ENCODE results near the gene CBX8. TPM values are rescaled to one million over a fixed set of nuclear protein-coding genes. Genes with fewer than 3 reads are reported as not detected.

CBX8 gene
- total RNA-seq, 1 donor from 2014 or later: 2.0 TPM

DNA sequence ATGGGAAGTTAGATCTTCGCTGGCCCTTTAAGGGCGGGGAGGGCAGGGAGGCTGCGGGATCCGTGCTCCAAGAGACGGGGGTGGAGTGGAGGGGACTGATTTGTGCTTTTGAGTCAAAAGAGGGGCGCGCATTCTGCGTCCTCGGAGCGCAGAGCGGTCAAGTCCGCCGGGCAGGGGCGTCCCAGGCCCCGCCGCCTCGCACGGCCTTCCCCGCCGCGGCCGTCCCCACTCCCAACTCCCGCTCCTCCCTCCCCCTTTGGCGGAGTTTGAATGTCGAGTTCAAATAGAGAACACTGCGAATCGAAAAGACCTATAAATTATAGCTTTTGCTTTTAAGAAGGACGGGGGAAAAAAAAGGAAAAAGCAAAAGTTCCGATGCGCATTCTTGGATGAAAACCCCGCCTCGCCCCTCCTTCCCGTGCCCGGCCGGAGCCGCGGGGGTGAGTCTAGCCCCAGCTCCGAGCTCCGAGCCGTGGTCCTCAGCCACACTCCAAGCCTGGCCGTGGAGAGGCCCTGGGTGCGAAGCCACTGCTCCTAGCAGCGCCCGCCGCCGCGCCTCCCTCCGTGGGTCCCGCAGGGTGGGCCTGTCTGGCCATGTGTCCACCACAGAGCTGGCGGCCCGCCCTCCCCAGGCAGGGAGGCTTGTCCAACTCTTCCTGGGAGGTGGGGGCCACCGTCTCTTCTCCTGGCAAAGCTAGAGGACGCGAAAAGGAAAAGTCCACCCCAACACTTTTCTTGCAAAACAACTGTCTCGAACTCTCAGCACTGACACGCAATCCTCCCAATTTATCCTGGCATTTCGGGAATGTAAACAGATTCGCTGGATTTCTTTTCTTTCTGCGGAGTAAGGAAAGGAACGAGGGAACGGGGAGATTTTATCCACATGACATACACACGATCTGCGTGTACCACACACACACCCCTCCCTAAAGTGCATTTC lies 3.6 kb downstream of the CBX8 start:
- DNase-seq (ENCODE audit: low read depth in 2 of 2): peak in 1 of 2 donors; percentile 30

GRCh38 chr17:79792341-79792871 lies 4.5 kb downstream of the CBX8 start:
- no peak for DNase-seq (ENCODE audit: low read depth in 2 of 2)

DNA sequence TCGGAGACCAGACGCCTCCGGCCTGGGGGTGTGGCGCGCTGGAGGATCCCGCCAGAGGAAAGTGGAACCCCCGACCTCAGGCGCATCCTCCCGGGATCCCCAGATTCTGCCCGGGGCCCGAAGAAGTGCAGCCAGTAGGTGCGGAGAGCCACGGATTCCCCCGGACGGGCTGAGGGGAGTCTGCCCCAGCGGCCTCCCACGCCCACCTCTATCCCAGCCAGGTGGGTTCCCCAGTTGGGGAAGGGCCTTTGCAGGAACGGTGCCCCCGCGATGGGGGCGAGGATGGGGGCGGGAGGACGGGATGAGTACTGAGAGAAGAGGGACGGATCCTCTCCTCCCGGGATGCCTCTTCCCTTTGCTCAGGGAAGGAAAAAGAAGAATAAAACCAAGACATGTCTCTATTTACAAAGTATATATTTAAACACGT lies 5.1 kb downstream of the CBX8 start:
- DNase-seq (ENCODE audit: low read depth in 2 of 2): no peak

GRCh38 chr17:79790805-79791734 lies 5.8 kb downstream of the CBX8 start:
- no peak for DNase-seq (ENCODE audit: low read depth in 2 of 2)

DNA sequence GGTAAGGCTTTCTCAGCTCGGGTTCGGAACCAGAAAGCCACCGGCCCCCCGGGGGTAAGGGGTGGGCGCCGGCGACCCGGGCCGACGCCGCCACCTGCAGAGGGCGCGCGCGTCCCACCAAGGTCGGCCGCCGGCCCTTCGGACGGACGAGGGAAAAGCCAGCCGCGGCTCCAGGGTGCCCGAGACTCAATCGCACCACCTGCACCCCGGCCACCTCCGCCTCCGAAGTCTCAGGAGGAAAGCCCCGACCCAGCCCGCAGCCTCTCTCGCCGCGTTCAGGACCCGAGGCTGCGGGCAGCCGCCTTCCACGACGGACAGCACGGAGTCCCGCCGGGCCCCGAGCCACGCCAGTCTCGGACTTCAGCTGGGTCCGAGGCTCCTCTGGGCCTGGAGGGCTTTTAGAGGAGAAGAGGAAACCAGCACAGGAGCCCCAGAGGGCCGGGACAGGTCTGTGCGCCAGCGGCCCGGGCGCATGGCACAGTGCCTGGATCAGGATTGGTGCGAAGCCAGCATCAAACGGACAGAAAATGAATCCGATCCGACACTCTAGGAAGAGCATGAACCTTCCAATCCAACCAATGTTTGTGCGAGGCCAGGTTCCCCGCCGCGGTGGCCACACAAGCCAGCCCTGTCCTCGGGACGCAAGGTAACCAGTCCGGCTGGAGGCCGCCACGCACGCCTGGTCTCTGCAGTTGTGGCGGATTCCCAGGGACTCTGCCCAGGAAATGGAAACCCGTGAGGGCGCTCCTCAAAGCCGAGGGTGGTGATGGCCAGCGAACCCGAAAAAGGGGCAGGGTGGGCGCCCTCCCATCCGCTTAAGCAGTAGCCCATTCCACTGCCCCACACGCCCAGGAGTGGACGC lies 6.7 kb downstream of the CBX8 start:
- peak; percentile 47 to 56 for DNase-seq (ENCODE audit: low read depth in 2 of 2)

DNA sequence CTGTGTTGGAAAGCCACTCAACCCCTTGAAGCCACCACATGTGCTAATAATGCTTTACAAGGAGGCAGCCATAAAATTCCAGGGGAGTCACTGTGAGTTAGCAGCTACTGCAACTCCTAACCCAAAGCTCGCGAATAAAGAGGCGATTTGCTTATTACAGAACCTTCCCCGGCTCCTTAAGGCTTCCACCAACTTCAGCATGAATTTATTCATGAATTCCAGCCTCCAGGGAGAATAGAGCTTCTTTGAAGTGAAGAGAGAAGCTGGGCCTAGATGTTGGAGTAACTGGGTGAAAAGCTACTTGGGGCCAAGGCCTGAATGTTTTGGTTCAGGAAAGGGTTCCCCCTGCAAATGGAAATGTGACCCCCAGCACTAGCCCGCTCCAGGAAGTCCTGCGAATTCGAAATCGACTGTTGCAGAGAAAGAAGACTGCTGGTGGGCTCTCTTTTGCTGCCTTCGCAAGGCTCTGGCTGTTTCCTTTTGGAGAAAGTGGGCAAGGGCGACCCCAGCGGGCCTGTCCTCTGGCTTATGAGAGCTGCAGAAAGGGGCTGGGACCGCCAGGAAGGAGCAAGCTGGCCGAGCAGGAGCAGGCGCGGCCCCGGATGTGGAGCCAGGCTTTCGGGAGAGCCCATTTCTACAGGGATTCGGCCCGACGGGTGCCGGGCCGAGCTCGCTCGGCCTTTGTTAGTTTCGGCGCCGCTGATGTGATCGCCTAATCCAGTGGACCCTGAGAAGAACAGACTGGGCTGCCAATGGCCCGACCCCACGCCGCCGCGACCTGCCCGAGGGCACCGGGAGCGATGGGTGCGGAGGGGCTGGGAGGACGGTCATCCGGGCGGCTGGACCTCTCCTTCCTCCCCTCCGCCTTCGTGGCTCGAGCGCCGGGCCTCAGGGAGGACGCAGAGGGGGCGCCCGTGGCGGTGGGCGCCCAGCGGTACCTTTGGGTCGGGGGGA lies 7.6 kb downstream of the CBX8 start:
- DNase-seq (ENCODE audit: low read depth in 2 of 2): no peak

- DNase-seq (ENCODE audit: low read depth in 2 of 2): no peak
These were observed 8.4 kb downstream of the CBX8 start for GRCh38 chr17:79788455-79788854.

DNA sequence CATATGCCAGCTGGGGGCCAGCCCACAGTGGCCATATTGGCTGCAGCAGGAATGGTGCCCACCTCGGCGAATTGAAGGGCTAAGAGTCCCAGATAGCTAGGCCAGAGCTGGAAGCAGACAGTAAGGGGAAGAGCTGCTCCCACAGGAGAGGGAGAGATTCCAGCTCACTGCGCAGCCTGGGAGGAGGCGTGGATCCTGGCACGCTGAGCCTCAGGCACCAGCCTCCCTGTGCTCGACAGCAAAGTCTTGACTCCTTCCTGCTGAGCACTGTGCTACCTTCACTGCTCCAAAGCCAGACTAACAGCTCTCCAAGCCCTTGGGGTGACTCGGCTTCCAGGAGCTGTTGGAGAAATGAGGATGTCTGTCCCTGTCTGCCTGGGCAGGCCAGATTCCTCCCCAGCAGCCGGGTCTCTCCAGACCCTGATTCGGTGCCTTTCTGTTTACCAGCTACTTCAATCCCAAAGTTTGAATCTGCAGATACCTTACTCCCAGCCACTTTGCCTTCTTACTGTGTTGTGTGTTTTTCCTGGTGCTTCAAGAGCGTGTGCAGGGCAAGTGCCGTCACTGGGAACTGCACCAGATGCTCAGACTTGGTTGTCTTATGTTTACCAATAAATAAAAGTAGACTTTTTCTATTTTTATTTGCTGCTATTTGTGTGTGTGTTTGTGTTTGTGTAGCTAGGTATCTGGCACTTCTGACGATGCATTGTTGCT lies 9.8 kb downstream of the CBX8 start:
- DNase-seq (ENCODE audit: low read depth in 2 of 2): no peak

GRCh38 chr17:79785900-79786810 lies 10.7 kb downstream of the CBX8 start:
- DNase-seq (ENCODE audit: low read depth in 2 of 2): no peak

DNA sequence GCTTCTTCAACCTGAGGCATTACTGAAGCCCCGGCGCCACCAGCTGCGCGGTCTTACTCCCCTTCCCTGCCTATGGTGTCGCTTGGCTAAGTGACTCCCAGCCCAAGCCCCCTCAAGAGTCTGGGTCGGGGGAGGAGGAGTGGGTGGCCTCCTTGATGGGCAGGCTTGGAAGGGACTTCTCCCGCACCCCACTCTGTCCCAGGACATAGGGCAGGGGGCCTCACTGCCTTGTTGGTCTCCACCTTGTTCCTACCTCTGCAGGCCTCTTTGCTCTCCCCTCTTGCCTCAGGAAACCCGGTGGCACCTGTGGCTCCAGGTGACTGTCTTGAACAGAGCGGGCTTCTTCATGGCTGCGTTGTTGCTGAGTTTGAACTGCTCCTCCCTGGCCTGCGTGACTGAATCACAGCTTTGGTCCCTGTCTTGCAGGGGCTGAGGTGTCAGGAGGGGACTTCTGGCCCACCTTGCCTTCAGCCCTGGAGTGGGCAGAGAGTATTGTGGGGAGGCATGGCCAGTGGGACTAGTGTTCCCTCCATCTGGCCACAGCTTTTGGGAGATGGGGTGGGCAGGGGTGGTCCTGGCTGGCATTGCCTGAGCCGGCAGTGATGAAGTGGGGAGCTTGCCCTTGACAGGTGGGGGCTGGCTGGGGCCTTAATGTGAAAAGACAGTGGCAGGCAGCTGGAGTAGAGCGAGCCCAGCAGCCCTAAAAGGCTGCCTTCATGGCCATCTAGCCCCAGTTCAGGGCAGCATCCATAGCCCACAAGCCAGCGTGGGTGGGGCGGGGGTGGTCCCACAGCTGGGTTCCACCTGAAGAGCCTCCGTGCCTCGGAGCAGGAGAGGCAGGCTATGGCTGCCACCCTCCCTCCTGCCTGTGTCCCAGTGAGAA lies 11.6 kb downstream of the CBX8 start:
- no peak for DNase-seq (ENCODE audit: low read depth in 2 of 2)

DNA sequence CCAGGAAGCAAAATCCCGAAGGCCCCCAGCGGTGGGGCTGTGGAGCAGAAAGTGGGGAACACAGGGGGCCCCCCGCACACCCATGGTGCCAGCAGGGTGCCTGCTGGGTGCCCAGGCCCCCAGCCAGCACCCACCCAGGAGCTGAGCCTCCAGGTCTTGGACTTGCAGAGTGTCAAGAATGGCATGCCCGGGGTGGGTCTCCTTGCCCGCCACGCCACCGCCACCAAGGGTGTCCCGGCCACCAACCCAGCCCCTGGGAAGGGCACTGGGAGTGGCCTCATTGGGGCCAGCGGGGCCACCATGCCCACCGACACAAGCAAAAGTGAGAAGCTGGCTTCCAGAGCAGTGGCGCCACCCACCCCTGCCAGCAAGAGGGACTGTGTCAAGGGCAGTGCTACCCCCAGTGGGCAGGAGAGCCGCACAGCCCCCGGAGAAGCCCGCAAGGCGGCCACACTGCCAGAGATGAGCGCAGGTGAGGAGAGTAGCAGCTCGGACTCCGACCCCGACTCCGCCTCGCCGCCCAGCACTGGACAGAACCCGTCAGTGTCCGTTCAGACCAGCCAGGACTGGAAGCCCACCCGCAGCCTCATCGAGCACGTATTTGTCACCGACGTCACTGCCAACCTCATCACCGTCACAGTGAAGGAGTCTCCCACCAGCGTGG lies 12.4 kb downstream of the CBX8 start:
- DNase-seq (ENCODE audit: low read depth in 2 of 2): no peak

GRCh38 chr17:79783891-79784290 lies 13.0 kb downstream of the CBX8 start:
- no peak for DNase-seq (ENCODE audit: low read depth in 2 of 2)

GRCh38 chr17:79781736-79782575 lies 14.9 kb downstream of the CBX8 start:
- no peak for DNase-seq (ENCODE audit: low read depth in 2 of 2)

GRCh38 chr17:79781012-79781650 lies 15.7 kb downstream of the CBX8 start:
- DNase-seq (ENCODE audit: low read depth in 2 of 2): no peak

Measured in lung microvascular endothelial cell (primary cell).